Body of pancreas (tissue), 4 donors: ENCODE results near the gene NOS1. TPM values are rescaled to one million over a fixed set of nuclear protein-coding genes. Genes with fewer than 3 reads are reported as not detected.
"Not testable (repeated sequence)": the region's sequence is repeated elsewhere in the genome, so short reads cannot be mapped to it uniquely, and the experiment has no call there.

Experiments
- ATAC-seq: fragments of 150-250 bp; one replicate; pipeline ENCODE4 v1.9.1; 2016
- DNase-seq, 4 donors: peaks; one replicate each; pipeline ENCODE4 v3.0.0-alpha.2; 2019
- H3K27ac ChIP-seq, 4 donors: fragments of 200-600 bp; sonication (generic); 1 replicate in 3 of 4; 2 replicates in 1 of 4; pipeline versions ENCODE4 v1.5.1 to v1.6.1; 2016 to 2019; ENCODE audit warnings: mild to moderate bottlenecking in 1 of 4, mixed read lengths in 1 of 4, moderate library complexity in 1 of 4
- H3K27me3 ChIP-seq, 2 donors: fragments of 200-600 bp; sonication (generic); one replicate each; pipeline ENCODE4 v1.6.0; 2016; ENCODE audit warnings: mild to moderate bottlenecking in 1 of 2
- H3K36me3 ChIP-seq, 2 donors: fragments of 200-600 bp; sonication (generic); replicated peaks in 1 of 2; 2 replicates each; pipeline ENCODE4 v1.5.1; 2016; ENCODE audit warnings: low read depth in 2 of 2; ENCODE audit not compliant: insufficient read depth in 1 of 2
- H3K4me1 ChIP-seq: fragments of 200-600 bp; sonication (generic); one replicate; pipeline ENCODE4 v1.6.0; 2016
- H3K4me3 ChIP-seq, 2 donors: fragments of 200-600 bp; sonication (generic); 1 replicate in 1 of 2; 2 replicates in 1 of 2; pipeline ENCODE4 v1.5.1; 2016 to 2019
- H3K9me3 ChIP-seq, 3 donors: fragments of 200-600 bp; sonication (generic); 1 replicate in 2 of 3; 2 replicates in 1 of 3; pipeline ENCODE4 v1.5.1; 2016
- CTCF ChIP-seq, 7 experiments: fragments of 450-650 bp in 4 of 7; fragments of 200-600 bp in 3 of 7; sonication (generic) in 3 of 7; IDR thresholded peaks; one replicate each; pipeline ENCODE4 v1.5.1; 2016 to 2019; ENCODE audit warnings: antibody characterized with exemption in 7 of 7
- POLR2A ChIP-seq, 3 donors: fragments of 450-650 bp; IDR thresholded peaks; one replicate each; pipeline ENCODE4 v1.6.1; 2016; ENCODE audit warnings: antibody characterized with exemption in 3 of 3, mild to moderate bottlenecking in 2 of 3
- WGBS, 2 donors: methylation state at CpG; one replicate each; pipeline ENCODE4 v1.1.5; 2017; 5-methylcytosine and 5-hydroxymethylcytosine counted together
- intact Hi-C: fragments of 100-400 bp; cut with DNase I; formaldehyde crosslinking; loops from one replicate; pipeline ENCODE4 v1.15.1; 2023
- total RNA-seq, 2 donors: library from RNA; depleted of rRNA; stranded (reverse); fragments of >200 nt; gene quantifications; one replicate each; pipeline ENCODE4 v1.1.0, GENCODE V29; 2016

Gene NOS1
- total RNA-seq, 2 donors from 2014 or later = 0.78 to 12.9 TPM

- intact Hi-C loops = no loop called here
- Histone ChIP-seq H3K36me3 (no peaks in the 10 kb centered on the region), H3K27ac (no peak overlapping the region), H3K27me3 (no peaks in the 10 kb centered on the region), H3K4me1 (no peaks in the 10 kb centered on the region), H3K9me3 (no peaks in the 10 kb centered on the region), H3K4me3 (no peak overlapping the region)
- WGBS, 2 donors = 64 to 83% methylated on average over 4 to 12 of the region's 12 CpGs
- TF ChIP-seq POLR2A (IDR thresholded peaks at IDR 0.05) = no peak
- no peak for TF ChIP-seq CTCF (IDR thresholded peaks at IDR 0.05)
- no peak for ATAC-seq
- DNase-seq = no peak
Measured at GRCh38 chr12:117227000-117227653, 134.3 kb downstream of the NOS1 start.

GRCh38 chr12:117226505-117226904 is 134.9 kb downstream of the NOS1 start:
- no peak for ATAC-seq
- no peak for TF ChIP-seq CTCF (IDR thresholded peaks at IDR 0.05)
- TF ChIP-seq POLR2A (IDR thresholded peaks at IDR 0.05) = no peak
- 86 to 97% methylated on average over 3 to 10 of the region's 10 CpGs for WGBS, 2 donors
- Histone ChIP-seq H3K36me3 (no peaks in the 10 kb centered on the region), H3K4me1 (no peaks in the 10 kb centered on the region), H3K9me3 (no peaks in the 10 kb centered on the region), H3K27ac (no peak overlapping the region), H3K4me3 (no peak overlapping the region), H3K27me3 (no peaks in the 10 kb centered on the region)
- intact Hi-C loops = no loop called here
- no peak for DNase-seq

- no peaks in the 10 kb centered on the region for H3K36me3 ChIP-seq
- TF ChIP-seq POLR2A (IDR thresholded peaks at IDR 0.05) (no peak), CTCF (IDR thresholded peaks at IDR 0.05) (no peak)
- no peaks in the 10 kb centered on the region for H3K9me3 ChIP-seq
- 84 to 92% methylated on average over 6 of the region's 6 CpGs for WGBS, 2 donors
- H3K4me3 ChIP-seq = no peak overlapping the region
- ATAC-seq (no peak), DNase-seq (no peak)
- intact Hi-C loops = no loop called here
- no peaks in the 10 kb centered on the region for H3K27me3 ChIP-seq
- no peak overlapping the region for H3K27ac ChIP-seq
- no peaks in the 10 kb centered on the region for H3K4me1 ChIP-seq
Measured at GRCh38 chr12:117225179-117225578, 136.2 kb downstream of the NOS1 start.

GRCh38 chr12:117220947-117221346 is 140.5 kb downstream of the NOS1 start:
- H3K4me3 ChIP-seq, H3K9me3 ChIP-seq, intact Hi-C loops, H3K36me3 ChIP-seq, ATAC-seq, H3K4me1 ChIP-seq, H3K27ac ChIP-seq, H3K27me3 ChIP-seq, DNase-seq: not testable (repeated sequence)
- WGBS, 2 donors = 82 to 88% methylated on average over 5 of the region's 5 CpGs

- TF ChIP-seq CTCF (IDR thresholded peaks at IDR 0.05) (no peak), POLR2A (IDR thresholded peaks at IDR 0.05) (no peak)
- DNase-seq = no peak
- Histone ChIP-seq H3K27me3 (no peaks in the 10 kb centered on the region), H3K4me3 (no peak overlapping the region), H3K4me1 (no peaks in the 10 kb centered on the region), H3K36me3 (no peaks in the 10 kb centered on the region), H3K27ac (no peak overlapping the region), H3K9me3 (no peaks in the 10 kb centered on the region)
- ATAC-seq = no peak
- intact Hi-C loops = no loop called here
- 74 to 80% methylated on average over 7 of the region's 7 CpGs for WGBS, 2 donors
Measured at GRCh38 chr12:117218149-117218548, 143.3 kb downstream of the NOS1 start.
